Liver (tissue), 9 donors: ENCODE measurements around the gene C22orf31. TPM values are rescaled to one million over a fixed set of nuclear protein-coding genes. Genes with fewer than 3 reads are reported as not detected.

Source experiments
- DNase-seq: peaks from one replicate; pipeline ENCODE4 v3.0.0-alpha.2; 2017; ENCODE audit warnings: low spot score
- H3K27ac ChIP-seq, 2 donors: one replicate each; pipeline ENCODE4 v1.7.0; 2013; ENCODE audit warnings: inconsistent platforms in 2 of 2, low read length in 2 of 2, control low read depth in 1 of 2, low read depth in 1 of 2, mild to moderate bottlenecking in 1 of 2
- H3K27me3 ChIP-seq, 4 donors: one replicate each; pipeline versions ENCODE4 v1.6.1 to v1.7.0; 2013; ENCODE audit warnings: low read length in 3 of 4, inconsistent platforms in 1 of 4, mild to moderate bottlenecking in 1 of 4, moderate library complexity in 1 of 4; ENCODE audit not compliant: control insufficient read depth in 4 of 4, insufficient read depth in 4 of 4
- H3K36me3 ChIP-seq, 4 donors: one replicate each; pipeline versions ENCODE4 v1.6.1 to v1.7.0; 2013; ENCODE audit warnings: low read length in 3 of 4, mild to moderate bottlenecking in 3 of 4, low read depth in 1 of 4, moderate library complexity in 1 of 4; ENCODE audit not compliant: control insufficient read depth in 4 of 4, insufficient read depth in 3 of 4
- H3K4me1 ChIP-seq, 4 donors: one replicate each; pipeline versions ENCODE4 v1.6.1 to v1.7.0; 2013; ENCODE audit warnings: low read length in 3 of 4, mild to moderate bottlenecking in 3 of 4, moderate library complexity in 1 of 4; ENCODE audit not compliant: control insufficient read depth in 4 of 4, insufficient read depth in 4 of 4
- H3K4me3 ChIP-seq, 3 donors: one replicate each; pipeline versions ENCODE4 v1.6.1 to v1.7.0; 2013; ENCODE audit warnings: low read length in 3 of 3, control low read depth in 1 of 3, low read depth in 1 of 3, mild to moderate bottlenecking in 1 of 3
- H3K9ac ChIP-seq, 2 donors: one replicate each; pipeline ENCODE4 v1.7.0; 2013; ENCODE audit warnings: low read length in 2 of 2, mild to moderate bottlenecking in 2 of 2, moderate library complexity in 2 of 2, control low read depth in 1 of 2, low read depth in 1 of 2
- H3K9me3 ChIP-seq, 4 donors: one replicate each; pipeline versions ENCODE4 v1.6.1 to v1.7.0; 2013; ENCODE audit warnings: low read length in 3 of 4; ENCODE audit not compliant: control insufficient read depth in 4 of 4
- CTCF ChIP-seq: fragments of 150-350 bp; IDR thresholded peaks from 2 replicates; pipeline ENCODE4 v1.5.1; 2017; ENCODE audit warnings: improper control_type of control experiment, low read depth, low read length; ENCODE audit not compliant: missing input control
- EGR1 ChIP-seq, 2 donors: IDR thresholded peaks; 2 replicates each; pipeline ENCODE4 v1.6.1; 2016 to 2018; ENCODE audit warnings: antibody characterized with exemption in 2 of 2, low read depth in 2 of 2
- FOXA1 ChIP-seq: IDR thresholded peaks from 2 replicates; pipeline ENCODE4 v1.6.1; 2016; ENCODE audit warnings: antibody characterized with exemption
- FOXA2 ChIP-seq: IDR thresholded peaks from 2 replicates; pipeline ENCODE4 v1.6.1; 2016; ENCODE audit warnings: antibody characterized with exemption
- HNF4A ChIP-seq, 2 donors: conservative IDR thresholded peaks; 2 replicates each; pipeline ENCODE4 v1.6.1; 2016; ENCODE audit warnings: antibody characterized with exemption in 2 of 2, mild to moderate bottlenecking in 2 of 2
- JUND ChIP-seq, 2 donors: IDR thresholded peaks; 2 replicates each; pipeline ENCODE4 v1.6.1; 2016; ENCODE audit warnings: antibody characterized with exemption in 2 of 2
- MAX ChIP-seq: IDR thresholded peaks from 2 replicates; pipeline ENCODE4 v1.6.1; 2016; ENCODE audit warnings: antibody characterized with exemption
- NR2F2 ChIP-seq: IDR thresholded peaks from 2 replicates; pipeline ENCODE4 v1.6.1; 2016; ENCODE audit warnings: antibody characterized with exemption
- RAD21 ChIP-seq, 2 donors: IDR thresholded peaks; 2 replicates each; pipeline ENCODE4 v1.6.1; 2016; ENCODE audit warnings: antibody characterized with exemption in 2 of 2, mild to moderate bottlenecking in 2 of 2
- REST ChIP-seq: IDR thresholded peaks from 2 replicates; pipeline ENCODE4 v1.6.1; 2016; ENCODE audit warnings: antibody characterized with exemption, mild to moderate bottlenecking
- RXRA ChIP-seq, 2 donors: IDR thresholded peaks; 2 replicates each; pipeline ENCODE4 v1.6.1; 2017 to 2018; ENCODE audit warnings: antibody characterized with exemption in 2 of 2, mild to moderate bottlenecking in 1 of 2
- SP1 ChIP-seq: IDR thresholded peaks from 2 replicates; pipeline ENCODE4 v1.6.1; 2018; ENCODE audit warnings: antibody characterized with exemption, mild to moderate bottlenecking
- TAF1 ChIP-seq: conservative IDR thresholded peaks from 2 replicates; pipeline ENCODE4 v1.6.1; 2016; ENCODE audit warnings: antibody characterized with exemption, mild to moderate bottlenecking
- YY1 ChIP-seq: IDR thresholded peaks from 2 replicates; pipeline ENCODE4 v1.6.1; 2016; ENCODE audit warnings: antibody characterized with exemption, mild to moderate bottlenecking
- WGBS: extraction: QIAGEN DNeasy Blood & Tissue Kit; methylation state at CpG from one replicate; pipeline ENCODE4 v1.1.7; 2013; 5-methylcytosine and 5-hydroxymethylcytosine counted together
- polyA plus RNA-seq, 2 donors: library from polyadenylated mRNA; stranded (reverse) in 1 of 2; unstranded in 1 of 2; fragments of 200-250 nt in 1 of 2; fragments of >200 nt in 1 of 2; fragmentation: Nextera tagmentation in 1 of 2; extraction: Ambion mirVana in 1 of 2; gene quantifications; one replicate each; pipeline versions ENCODE4 v1.2.1 to v1.2.3, GENCODE V29; 2013 to 2015
- total RNA-seq, 2 donors: library from RNA; depleted of rRNA; stranded (reverse); fragments of >200 nt; gene quantifications; one replicate each; pipeline ENCODE4 v1.2.3, GENCODE V29; 2014
- TF ChIP-seq, protein P1 (sequence below): IDR thresholded peaks from 2 replicates; pipeline ENCODE4 v1.6.1; 2016; ENCODE audit warnings: antibody characterized with exemption
- TF ChIP-seq, protein P2 (sequence below): IDR thresholded peaks from 2 replicates; pipeline ENCODE4 v1.6.1; 2016; ENCODE audit warnings: antibody characterized with exemption
- donor health status: healthy.
- donor health status: healthy.
- donor health status: healthy.
- donor health status: healthy.
- donor health status: healthy.

C22orf31 gene
- total and polyA plus RNA-seq, 4 donors = 0.14 TPM; not detected in 3

DNA sequence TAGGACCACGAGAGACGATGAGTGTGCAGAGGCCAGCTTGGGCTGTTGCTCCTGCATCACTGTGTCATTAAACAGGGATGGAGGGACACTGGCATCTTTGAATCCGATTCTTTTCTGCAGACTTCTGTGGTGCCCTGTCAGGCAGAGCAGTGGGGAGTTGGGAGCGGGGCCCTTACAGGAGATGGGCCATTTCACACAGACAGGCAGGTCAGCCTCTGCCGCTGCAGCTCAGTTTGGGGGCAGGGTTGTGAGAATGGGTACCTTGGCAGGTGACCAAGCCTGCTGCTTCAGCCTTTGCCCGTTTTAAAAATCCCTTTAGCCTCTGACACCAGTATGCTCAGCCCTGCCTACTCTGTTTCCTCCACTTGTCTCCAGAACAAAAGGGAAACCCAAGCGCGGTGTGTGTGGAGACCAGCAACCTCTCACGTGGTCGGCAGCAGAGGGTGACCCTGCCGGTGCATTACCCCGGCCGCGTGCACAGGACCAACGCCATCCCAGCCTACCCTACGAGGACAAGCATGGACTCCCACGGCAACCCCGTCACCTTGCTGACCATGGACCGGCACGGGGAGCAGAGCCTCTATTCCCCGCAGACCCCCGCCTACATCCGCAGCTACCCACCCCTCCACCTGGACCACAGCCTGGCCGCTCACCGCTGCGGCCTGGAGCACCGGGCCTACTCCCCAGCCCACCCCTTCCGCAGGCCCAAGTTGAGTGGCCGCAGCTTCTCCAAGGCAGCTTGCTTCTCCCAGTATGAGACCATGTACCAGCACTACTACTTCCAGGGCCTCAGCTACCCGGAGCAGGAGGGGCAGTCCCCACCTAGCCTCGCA lies 12.6 kb downstream of the C22orf31 start:
- H3K27me3 ChIP-seq = no peaks in the 10 kb centered on the region
- H3K9me3 ChIP-seq = no peaks in the 10 kb centered on the region
- H3K9ac ChIP-seq = no peak overlapping the region
- peaks cover 2 to 13% (median 9%) of the 10 kb centered on the region in 4 donors for H3K4me1 ChIP-seq
- H3K27ac ChIP-seq = no peak overlapping the region
- peaks cover 0 to 37% (median 12%) of the 10 kb centered on the region in 4 donors for H3K36me3 ChIP-seq
- WGBS = 93% methylated on average over 31 of the region's 31 CpGs
- DNase-seq = no peak
- H3K4me3 ChIP-seq = no peak overlapping the region
- TF ChIP-seq MAX (no peak), HNF4A (conservative IDR thresholded peaks at IDR 0.05) (no peak), TAF1 (no peak), EGR1 (IDR thresholded peaks at IDR 0.05; ENCODE audit: low read depth in 2 of 2) (no peak), RAD21 (IDR thresholded peaks at IDR 0.05) (no peak), FOXA1 (no peak), NR2F2 (no peak), JUND (IDR thresholded peaks at IDR 0.05) (no peak), CTCF (no peak), YY1 (no peak), SP1 (no peak), RXRA (IDR thresholded peaks at IDR 0.05) (no peak), FOXA2 (no peak), REST (no peak)
- TF ChIP-seq, protein P1, sequence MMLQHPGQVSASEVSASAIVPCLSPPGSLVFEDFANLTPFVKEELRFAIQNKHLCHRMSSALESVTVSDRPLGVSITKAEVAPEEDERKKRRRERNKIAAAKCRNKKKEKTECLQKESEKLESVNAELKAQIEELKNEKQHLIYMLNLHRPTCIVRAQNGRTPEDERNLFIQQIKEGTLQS = no peak
- TF ChIP-seq, protein P2, sequence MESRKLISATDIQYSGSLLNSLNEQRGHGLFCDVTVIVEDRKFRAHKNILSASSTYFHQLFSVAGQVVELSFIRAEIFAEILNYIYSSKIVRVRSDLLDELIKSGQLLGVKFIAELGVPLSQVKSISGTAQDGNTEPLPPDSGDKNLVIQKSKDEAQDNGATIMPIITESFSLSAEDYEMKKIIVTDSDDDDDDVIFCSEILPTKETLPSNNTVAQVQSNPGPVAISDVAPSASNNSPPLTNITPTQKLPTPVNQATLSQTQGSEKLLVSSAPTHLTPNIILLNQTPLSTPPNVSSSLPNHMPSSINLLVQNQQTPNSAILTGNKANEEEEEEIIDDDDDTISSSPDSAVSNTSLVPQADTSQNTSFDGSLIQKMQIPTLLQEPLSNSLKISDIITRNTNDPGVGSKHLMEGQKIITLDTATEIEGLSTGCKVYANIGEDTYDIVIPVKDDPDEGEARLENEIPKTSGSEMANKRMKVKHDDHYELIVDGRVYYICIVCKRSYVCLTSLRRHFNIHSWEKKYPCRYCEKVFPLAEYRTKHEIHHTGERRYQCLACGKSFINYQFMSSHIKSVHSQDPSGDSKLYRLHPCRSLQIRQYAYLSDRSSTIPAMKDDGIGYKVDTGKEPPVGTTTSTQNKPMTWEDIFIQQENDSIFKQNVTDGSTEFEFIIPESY = no peak
